GM21529 (cell line): ENCODE data around the gene MTA1.

Source experiments
- ATAC-seq: cut with Tn5 transposase; IDR thresholded peaks from one replicate; pipeline ENCODE4 v1.9.1; 2021; ENCODE audit not compliant: unreplicated experiment

MTA1 gene

DNA sequence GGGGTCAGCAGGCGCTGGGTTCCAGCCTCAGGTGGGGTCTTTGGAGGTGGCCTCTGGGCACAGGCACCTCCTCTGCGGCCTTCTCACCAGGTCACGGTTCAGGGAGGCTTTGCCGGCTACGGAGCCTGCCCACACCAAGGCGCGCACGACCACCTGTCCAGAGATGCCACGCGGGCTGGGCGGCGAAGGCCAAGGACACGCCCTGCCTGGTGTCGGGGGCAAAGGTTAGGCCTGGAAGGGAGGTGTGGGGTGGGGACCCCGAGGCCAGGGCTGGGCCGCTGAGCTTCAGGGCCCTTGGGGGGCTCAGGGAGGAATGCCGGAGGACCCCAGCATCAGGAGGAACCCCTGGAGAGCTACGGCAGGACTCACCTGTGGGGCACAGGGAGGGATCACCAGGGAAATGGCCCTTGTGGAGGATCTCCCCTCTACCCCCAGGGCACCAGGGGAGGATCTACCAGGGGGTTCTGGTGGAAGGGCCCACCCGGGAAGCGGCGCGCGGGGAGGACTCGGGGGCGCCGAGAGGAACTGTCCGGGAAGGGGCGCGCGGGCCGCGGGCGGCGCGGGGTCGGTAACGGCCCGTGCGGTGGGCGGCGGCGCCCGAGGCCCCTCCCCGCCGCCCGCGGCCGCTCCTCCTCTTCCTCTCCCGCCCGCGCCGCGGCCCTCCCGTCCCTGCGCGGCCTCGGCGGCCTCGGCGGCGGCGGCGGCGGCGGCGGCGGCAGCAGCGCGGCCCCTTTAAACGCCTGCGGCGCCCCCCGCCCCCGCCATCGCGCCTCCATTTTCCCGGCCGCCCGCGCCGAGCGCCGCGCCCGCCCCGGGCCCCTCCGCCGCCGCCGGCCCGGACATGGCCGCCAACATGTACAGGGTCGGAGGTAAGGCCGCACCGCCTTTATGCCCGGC lies at the start of gene MTA1:
Gene MTA1 (plus strand): TSS at position 633 of the 897 bp plus-strand sequence. CDS start 209 bp downstream, at position 842.
- peak; percentile 53 for ATAC-seq

GRCh38 chr14:105374389-105374788 lies 45.2 kb upstream of the MTA1 start:
- no peak for ATAC-seq

- no peak for ATAC-seq
Observed at GRCh38 chr14:105375635-105376057, 44.0 kb upstream of the MTA1 start.

DNA sequence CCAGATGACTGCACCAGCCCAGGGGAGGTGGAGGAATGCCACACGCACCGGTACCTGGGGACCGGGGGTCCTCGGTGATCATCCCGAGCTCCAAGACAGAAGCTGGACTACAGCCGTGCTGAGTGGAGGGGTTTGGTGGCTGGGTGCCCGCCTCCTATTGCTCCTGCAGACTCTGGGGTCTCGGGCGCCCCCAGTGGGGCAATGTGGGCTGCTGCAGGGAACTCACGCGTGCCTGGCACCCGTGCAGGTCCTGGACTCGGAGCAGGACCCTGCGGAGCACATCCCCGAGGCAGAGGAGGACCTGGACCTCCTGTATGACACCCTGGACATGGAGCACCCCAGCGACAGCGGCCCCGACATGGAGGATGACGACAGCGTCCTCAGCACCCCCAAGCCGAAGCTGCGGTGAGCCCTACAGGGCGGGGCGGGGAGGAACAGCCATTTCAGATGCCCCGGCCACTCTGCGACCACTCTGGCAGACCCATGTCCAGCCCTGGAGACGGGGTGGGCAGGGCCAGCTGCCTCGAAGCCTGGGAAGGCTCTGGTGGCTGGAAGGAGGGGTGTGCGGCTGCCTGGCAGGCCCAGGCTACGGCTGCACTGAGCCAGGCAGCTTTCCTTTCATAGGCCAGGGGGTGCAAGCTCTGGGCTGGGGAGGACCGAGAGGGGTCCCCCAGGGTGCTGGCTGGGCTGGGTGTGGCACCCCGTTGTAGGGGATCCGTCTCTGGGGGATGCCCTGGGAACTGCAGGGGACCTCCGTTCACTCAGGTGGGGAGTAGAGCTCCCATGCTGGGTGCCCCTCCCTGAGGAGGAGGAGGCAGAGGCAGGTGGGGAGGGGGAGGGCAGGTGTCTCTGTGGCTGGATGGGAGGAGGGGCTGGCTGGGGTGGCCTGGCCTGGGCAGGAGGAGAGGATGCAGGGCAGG lies 42.8 kb upstream of the MTA1 start:
- no peak for ATAC-seq

DNA sequence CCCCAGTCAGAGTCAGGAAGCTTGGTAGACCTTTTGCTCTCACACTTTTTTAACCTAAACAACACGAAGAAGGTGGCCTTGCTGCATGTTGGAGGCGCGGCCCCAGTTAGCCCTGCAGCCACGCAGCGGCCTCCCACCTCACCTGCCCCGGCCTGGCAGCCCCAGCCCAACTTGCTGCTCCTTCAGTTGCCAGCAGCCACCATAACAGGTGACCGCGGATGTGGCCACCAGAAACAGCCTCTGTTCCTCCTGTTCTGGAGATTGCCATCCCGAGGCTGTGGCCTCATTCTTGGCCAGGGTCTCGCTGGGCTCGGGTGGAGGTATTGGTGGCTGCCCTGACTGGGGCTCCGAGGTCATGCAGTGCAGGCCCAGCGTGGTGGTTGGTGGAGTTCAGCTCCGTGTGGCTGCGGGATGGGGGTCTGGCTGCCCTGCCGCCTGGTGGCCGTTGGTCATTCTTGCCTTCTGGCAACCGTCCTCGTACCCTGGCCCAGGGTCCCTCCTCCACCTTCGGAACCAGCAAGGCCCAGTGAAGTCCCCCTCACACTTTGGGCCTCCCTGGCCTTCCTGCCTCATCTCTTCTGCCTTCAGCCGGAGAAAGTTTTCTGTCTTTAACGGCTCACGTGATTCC lies 42.0 kb upstream of the MTA1 start:
- ATAC-seq = no peak

- ATAC-seq = no peak
Observed at GRCh38 chr14:105378199-105378598, 41.4 kb upstream of the MTA1 start.

DNA sequence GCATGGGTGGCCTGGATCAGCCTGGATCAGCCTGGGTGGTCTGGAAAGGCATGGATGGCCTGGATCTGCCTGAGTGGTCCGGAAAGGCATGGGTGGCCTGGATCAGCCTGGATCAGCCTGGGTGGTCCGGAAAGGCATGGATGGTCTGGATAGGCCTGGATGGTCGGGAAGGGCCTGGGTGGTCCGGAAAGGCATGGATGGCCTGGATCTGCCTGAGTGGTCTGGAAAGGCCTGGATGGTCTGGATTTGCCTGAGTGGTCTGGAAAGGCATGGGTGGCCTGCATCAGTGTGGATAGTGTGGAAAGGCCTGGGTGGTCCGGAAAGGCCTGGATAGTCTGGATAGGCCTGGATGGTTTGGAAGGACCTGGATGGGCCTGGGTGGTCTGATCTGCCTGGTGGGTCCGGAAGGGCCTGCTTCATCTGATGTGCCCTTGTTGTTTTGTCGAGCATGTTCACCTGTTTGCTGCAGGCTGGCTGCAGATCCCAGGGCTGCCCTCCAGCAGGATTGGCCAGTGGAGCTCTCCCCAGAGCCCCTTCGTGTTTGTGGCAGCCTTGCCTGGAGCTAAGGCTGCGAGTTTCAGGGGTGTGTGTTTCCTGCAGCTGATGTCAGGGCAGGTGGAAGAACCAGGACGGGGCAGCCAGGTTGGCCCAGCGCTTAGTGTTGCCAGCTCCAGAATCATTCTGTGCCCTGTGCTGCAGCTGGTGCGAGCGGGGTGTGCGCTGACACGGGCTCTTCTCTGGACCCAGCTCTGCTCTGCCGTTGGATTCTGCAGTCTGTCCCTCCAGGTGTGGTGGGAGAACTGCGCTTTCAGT lies 40.5 kb upstream of the MTA1 start:
- ATAC-seq = no peak

DNA sequence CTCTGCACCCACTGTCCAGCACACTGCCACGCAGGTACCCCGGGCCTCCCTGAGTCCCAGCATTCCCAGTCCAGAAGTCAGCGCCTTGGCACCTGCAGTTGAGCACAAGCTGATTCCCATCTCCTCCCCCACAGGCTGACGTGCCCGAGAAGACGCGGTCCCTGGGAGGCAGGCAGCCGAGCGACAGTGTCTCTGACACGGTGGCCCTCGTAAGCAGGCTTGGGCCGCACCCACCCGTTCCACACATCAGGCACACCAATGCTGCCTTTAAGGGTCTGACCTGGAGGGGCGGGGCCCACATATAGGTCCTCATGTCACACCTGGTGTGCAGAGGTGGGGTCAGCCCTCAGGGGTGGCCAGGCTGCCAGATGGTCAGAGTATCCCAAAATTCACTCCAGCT lies 39.7 kb upstream of the MTA1 start:
- no peak for ATAC-seq

GRCh38 chr14:105380756-105381155 lies 38.9 kb upstream of the MTA1 start:
- ATAC-seq = no peak

GRCh38 chr14:105381446-105382342 lies 37.9 kb upstream of the MTA1 start:
- ATAC-seq = no peak

- no peak for ATAC-seq
Observed at GRCh38 chr14:105382343-105383082, 37.1 kb upstream of the MTA1 start.

GRCh38 chr14:105383083-105383730 lies 36.4 kb upstream of the MTA1 start:
- ATAC-seq = no peak

DNA sequence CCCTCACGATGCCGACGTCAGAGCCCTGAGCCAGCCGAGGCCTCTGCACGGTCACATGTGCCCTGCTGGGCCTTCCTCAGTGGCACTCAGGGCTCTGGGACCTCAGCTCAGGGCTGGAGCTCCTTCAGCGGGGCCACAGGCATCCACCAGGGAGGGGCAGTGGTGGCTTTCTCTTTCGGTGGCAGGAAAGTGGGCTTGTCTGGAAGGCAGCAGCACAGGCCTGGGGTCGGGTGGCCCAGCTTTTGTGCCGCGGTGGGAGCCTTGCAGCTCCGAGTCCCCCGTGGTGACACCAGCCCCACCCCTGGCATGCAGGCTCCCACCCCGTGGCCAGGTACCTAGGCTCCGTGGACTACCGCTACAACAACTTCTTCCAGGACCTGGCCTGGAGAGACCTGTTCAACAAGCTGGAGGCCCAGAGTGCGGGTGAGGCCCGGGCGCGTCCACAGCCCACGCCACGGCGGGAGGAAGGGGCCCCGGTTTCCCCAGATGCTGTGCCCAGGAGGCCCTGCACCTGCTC lies 35.5 kb upstream of the MTA1 start:
- no peak for ATAC-seq

- ATAC-seq = no peak
Observed at GRCh38 chr14:105384605-105385321, 34.9 kb upstream of the MTA1 start.

DNA sequence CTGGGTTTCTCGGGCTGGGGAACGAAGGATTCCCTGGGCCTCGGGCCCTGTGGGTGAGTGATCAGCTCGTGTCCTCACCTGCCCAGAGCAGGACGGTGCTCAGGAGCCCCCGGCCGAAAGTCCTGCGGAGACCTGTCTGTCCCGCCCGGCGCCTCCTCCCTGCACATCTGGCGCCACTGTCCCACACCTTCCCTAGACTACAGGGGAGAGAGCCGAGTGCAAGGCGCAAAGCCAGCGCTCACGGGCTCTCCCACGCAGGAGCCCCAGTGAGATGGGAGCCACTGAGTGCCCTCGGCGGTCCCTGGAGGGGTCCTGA lies 34.3 kb upstream of the MTA1 start:
- no peak for ATAC-seq

DNA sequence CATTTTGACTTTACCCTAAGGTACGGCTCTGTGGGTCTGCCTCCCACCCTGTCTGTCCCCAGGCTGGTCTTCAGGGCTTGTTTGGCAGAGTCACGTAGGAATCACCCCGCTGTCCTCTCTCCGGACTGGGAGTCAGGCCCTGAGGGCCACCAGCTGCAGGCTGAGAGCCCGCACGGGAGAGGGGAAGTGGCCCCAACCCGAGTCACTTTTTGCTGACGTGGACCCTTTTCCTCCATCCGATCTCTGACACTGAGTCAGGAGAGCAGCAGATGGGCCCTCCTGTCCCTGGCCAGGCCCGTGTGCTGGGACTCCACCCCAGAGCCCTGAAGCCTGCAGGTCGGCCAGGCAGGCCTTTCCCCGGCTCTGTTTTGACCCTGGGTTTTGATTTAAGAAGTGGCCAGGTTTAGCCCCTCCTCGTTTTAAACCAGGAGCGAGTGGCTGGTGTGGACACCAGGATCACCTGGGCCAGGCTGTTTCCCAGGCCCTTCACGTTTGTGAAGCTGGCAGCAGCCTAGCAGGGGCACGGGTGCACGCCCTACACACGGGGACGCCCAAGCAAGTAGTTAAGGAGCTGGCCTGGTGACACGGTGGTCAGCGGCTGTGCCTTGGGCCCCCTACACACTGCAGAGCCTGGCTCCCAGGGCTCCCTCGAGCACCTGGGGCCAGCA lies 33.8 kb upstream of the MTA1 start:
- no peak for ATAC-seq
